Measurements from ENCODE around the gene POM121.
"Not testable (repeated sequence)": the region's sequence is repeated elsewhere in the genome, so short reads cannot be mapped to it uniquely, and the experiment has no call there.

DNA sequence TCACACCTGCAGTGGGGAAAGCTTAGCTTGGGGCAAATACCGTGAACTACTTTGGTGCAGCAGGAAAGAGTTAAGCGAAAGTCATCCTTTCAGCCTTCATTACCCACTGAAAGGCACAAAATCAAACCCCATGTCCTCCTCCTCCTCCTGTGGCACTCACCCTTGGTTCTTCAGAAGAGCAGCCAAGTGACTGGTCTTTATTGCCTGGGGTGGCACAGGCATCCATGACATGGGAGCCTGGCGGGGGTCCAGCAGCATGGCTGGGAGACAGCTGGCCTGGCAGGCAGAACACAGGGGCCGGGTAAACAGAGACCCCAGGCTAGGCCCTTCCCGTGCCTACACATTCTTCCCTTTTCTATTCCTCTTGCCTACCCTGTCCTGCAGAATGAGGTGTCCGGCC is 24.8 kb downstream of the POM121 start:
- TF ChIP-seq, protein P1, sequence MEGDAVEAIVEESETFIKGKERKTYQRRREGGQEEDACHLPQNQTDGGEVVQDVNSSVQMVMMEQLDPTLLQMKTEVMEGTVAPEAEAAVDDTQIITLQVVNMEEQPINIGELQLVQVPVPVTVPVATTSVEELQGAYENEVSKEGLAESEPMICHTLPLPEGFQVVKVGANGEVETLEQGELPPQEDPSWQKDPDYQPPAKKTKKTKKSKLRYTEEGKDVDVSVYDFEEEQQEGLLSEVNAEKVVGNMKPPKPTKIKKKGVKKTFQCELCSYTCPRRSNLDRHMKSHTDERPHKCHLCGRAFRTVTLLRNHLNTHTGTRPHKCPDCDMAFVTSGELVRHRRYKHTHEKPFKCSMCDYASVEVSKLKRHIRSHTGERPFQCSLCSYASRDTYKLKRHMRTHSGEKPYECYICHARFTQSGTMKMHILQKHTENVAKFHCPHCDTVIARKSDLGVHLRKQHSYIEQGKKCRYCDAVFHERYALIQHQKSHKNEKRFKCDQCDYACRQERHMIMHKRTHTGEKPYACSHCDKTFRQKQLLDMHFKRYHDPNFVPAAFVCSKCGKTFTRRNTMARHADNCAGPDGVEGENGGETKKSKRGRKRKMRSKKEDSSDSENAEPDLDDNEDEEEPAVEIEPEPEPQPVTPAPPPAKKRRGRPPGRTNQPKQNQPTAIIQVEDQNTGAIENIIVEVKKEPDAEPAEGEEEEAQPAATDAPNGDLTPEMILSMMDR (IDR thresholded peaks at IDR 0.05; ENCODE audit: low read depth, low read length) = not testable (repeated sequence)
- TF ChIP-seq EZH2phosphoT487 (IDR thresholded peaks at IDR 0.05; ENCODE audit: low read depth) = not testable (repeated sequence)

Data from OCI-LY3 (cell line).